22Rv1 (cell line): ENCODE measurements around the gene COL6A2.
A peak's percentile ranks its signal among the peaks of the same experiment; 100 is the strongest.

ENCODE experiments used
- CTCF ChIP-seq: fragments of 450-650 bp; IDR thresholded peaks from 2 replicates; pipeline ENCODE4 v1.5.1; 2017; ENCODE audit warnings: mild to moderate bottlenecking
- ZFX ChIP-seq: fragments of 450-650 bp; IDR thresholded peaks from 2 replicates; pipeline ENCODE4 v1.6.1; 2017; ENCODE audit warnings: antibody characterized with exemption, borderline replicate concordance

DNA sequence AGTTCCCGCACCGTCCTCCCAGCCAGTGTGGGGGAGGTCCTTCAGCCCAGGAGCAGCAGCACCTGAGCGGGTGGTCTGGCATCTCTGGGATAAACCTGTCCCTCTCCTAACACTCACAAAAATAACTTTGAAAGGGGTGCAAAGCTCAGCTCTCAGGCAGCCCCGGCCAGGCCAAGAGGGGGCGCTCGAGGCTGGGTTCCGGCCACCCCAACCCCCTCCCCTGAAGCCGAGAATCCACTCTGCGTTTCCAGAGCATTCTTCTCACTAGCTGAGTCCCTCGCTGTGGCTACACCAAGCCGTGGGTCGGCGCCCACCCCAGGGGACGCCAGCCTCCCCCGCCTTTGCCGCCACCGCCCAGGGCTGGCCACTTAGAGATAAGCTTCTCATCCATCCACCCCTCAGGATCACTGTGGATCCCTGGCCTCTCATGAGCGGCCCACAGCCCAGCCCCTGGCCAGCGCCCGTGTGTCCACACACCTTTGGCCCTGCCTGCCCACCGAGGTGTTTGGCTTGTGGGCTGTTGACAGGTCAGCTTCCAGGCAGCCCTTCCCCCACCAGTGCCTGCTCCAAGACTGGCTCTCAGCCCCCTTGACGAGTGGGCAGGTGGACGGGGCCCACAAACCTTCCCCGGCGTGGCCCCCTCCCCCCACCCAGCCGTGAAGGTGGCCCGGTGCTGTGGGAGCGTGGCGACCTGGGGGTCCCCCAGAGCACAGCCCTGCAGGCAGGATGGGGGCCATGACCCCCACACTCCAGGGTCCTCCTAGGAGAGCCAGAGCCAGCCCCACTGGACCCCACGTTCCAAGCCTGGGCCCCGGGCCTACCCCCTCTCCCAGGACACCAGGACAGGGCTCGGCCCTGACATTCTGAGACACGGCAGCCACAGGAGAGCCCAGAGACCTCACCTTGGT is 55.6 kb downstream of the COL6A2 start:
- TF ChIP-seq CTCF (peak; percentile 85), ZFX (no peak)
